GM19025 (cell line): ENCODE measurements around the gene THTPA.

ENCODE experiments used
- ATAC-seq: cut with Tn5 transposase; IDR thresholded peaks from one replicate; pipeline ENCODE4 v1.9.1; 2021; ENCODE audit warnings: mild to moderate bottlenecking, low read depth, moderate library complexity; ENCODE audit not compliant: unreplicated experiment

Gene THTPA, protein sequence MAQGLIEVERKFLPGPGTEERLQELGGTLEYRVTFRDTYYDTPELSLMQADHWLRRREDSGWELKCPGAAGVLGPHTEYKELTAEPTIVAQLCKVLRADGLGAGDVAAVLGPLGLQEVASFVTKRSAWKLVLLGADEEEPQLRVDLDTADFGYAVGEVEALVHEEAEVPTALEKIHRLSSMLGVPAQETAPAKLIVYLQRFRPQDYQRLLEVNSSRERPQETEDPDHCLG

DNA sequence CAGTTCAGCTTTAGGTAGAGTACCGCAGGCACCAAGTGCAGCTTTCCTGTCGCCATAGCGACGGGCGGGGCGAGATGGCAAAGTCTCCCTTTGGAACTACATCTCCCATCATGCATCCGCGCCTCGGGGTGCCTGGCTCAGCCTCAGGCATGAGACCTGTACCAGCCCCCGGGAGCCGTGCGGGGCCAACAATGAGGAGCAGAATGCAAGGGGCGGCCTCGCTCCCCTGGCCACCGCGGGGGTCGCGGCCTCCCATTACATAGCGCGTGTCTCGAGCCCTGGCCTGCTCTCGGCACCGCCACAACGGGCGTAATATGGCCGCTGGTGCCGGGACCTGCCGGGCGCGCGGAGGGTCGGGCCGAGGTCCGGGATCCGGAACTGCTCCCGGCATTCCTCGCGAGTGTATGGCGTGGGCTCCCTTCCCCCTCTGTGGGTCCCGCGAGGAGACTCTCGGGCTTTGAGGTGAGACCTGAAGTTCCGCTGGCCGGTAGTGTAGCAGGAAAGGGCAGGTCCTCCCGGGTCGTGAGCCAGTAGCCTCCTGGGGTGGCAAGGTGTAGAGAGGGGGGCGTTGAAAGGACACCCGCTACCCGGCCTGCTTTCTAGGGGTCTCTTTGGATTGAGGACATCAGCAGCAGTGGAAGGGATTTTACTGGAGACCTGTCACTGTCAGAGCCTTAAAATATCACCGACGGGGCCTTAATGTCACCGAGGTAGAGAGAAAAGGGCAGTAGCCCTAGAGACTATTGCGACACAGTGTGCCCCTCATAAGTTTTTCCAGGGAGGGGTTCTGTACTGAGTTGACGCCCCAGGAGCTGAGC, at the start of gene THTPA:
THTPA (plus strand) TSS at position 390 of the 818 bp plus-strand sequence. CDS start 487 bp downstream, outside the sequence.
- ATAC-seq, result peak; percentile 90

DNA sequence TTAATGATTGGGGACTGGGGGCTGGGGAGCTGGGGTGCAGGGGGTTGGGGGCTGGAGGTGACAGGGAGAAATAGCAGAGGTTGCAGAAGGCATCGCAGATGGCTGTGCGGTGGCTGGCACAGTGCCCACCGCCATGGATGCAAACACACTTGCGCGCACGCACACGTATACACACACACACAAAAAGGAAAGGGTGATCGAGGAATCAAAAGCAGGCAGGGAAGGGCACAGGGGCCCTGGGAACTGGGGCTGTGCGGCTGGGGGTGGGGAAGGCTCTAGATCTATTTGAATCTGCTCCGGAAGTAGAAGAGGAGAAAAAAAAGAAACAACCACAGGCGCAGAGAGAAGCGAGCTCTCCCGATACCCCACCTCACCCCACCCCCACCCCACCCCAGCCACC, 43.9 kb upstream of the THTPA start:
- no peak for ATAC-seq

DNA sequence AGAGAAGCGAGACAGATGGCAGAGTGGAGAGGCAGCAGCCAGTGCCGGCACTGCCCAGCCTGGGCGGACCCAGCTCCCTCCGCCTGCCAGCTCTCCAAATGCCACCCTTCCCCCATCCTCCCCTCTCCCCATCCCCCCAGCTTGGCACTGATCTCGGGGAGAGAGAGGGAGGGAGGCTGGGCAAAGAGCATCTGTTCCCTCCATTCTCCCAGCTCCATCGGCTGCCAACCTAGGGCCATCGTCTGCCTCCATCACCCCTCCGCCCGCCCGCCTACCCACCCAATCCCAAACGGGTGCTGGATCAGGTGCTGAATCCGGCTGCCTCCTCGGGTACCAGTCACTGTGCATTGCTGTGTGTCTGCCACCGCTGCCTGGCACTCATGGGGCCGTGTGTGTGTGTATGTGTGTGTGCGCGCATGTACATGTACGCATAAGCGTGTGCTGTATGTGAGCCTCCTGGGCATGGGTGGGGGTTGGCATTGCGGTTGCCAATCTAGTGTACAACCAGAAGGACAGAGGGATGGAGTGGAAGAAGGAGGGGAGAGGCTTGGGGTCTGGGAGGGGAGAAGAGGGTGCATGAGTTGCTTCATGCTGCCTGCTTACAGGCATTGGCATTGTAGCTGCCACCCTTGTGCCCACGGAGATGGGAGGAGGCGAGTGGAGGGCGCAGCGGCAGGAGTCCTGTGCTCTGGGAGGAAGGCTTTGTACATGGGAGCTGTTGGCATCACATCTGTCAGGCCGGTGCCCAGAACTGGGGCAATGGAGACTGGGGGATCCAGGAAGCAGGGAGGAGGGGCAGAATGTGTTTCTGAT, 42.9 kb upstream of the THTPA start:
- ATAC-seq, result no peak

DNA sequence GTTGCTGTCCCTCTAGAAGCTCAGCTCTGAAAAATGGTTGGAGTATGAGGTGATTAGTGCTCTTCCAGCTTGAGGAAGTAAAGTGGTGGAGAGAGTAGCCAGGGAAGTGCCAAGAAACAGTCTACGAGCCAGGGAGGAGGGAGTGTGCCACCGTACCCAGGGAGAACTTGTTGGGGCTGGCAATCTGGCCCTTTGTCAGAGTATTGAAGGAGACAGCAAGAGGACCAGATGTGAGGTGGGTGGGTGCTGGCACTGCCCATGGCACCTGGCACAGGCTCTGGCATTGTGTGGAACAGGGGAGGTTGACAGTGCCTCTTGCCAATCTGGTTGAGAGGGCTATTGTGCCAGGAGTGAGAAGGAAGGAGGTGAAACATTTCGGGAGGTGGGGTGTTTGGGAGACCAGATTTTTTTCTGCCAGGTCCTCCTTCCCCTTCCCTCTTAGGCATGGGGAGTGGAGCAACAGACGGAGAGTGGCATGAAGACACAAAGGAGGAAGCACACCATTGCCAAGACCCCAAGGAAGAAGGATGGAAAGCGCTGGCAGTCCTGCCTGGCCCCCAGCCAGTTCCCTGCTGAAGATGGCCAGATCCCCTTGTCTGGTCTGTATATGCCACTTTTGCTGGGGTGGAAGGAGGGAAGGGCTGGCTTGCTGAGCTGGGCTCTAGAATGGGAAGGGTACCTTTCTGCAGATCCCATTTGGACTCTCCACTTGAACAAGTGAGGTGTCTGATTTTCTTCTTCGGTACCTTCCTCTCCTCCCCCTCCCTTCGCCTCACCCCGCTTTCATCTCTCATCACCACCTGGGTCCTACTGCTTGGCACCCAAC, 42.0 kb upstream of the THTPA start:
- ATAC-seq, result no peak

DNA sequence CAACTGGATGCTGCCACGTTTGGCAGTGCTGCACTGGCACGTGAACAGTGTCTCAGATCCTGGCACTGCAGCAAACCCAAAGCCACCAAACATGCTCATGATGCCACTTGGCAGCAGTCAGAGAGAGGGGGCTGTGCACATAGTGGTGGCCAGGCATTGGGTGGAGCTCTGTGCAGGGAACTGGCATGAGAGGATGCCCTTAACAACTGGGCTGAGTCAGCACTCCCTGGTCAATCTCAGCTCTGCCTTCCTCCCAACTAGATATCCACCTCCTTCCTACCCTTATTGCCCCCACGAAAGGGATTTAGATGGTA, 41.5 kb upstream of the THTPA start:
- no peak for ATAC-seq

DNA sequence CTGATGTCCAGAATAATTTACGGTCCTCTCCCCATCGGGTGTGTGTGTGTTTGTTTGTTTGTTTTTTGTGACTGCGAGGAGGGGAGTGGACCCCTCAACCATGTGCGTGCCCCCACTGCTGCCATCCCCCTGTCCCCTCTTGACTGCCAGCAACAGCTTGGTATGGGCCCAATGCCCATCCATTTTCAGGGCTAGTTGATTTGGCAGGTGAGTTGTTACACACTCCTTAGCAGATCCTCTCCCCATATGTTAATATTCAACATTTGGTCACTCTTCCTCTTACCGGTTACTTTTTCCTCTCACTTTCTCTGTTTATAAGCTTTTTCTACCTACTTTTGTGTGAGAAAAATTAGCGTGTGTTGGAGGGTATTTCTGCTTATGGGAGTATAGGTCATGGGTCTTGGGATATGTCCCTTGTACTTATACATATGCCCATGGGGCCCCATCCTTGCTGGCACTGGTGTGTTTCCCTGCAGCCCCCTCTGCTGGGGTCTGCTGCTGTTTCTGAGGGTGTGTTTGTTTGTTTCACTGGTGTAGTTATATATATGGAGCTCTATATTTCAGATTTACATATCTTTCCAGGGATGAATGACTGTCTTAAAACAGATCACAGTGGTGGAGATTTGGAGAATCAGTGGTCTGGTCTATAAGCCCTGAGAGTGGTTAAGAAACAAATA, 38.3 kb upstream of the THTPA start:
- ATAC-seq, result no peak

DNA sequence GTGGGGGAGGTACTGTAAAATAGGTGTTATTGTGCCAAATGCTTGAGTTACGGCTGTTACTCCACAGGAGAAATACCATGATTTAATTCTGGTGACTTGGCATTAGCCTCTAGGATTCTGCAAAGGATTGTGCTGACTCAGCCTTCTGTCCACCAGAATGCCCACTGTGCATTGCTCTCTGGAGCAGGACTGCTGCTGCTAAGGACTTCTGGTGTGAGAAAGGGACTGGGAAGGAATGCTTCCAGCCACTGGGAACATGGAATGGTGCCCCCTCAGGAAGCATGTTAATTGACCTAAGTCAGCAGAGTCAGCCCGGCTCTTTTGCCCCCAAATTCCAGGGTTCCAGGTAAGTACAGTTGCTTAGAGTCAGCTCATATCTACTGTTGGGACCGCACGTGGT, 37.4 kb upstream of the THTPA start:
- no peak for ATAC-seq

DNA sequence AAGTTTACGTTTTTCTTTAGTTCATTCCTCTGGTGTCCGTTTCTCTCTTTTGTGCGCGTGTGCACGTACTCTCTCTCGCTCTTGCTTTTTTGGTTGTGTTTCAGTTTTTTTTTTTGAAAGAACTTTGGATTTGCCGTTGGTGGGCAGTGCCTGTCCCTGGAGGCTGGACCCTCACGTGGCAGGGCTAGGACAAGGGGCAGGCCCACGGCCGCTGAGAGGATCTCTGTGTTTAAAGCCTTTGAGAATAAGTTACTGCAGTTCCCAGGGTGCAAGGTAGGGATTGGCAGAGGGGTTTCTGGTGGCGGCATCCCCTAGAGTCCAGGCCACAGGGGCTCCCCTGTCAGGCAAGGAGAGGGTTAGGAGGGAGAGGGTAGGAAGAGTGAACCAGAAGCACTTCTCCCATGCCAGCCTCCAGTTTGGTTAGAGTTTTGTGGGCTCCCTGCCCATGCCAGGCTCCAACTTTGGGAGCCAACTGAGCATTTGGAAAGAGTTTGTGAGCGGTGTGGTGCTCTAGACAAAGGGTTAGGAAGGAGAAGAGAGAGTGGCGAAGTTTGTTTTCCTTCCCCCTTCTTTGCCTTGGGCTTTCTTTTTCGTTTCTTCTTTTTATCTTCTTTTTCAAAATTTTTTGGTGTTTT, 35.1 kb upstream of the THTPA start:
- no peak for ATAC-seq

DNA sequence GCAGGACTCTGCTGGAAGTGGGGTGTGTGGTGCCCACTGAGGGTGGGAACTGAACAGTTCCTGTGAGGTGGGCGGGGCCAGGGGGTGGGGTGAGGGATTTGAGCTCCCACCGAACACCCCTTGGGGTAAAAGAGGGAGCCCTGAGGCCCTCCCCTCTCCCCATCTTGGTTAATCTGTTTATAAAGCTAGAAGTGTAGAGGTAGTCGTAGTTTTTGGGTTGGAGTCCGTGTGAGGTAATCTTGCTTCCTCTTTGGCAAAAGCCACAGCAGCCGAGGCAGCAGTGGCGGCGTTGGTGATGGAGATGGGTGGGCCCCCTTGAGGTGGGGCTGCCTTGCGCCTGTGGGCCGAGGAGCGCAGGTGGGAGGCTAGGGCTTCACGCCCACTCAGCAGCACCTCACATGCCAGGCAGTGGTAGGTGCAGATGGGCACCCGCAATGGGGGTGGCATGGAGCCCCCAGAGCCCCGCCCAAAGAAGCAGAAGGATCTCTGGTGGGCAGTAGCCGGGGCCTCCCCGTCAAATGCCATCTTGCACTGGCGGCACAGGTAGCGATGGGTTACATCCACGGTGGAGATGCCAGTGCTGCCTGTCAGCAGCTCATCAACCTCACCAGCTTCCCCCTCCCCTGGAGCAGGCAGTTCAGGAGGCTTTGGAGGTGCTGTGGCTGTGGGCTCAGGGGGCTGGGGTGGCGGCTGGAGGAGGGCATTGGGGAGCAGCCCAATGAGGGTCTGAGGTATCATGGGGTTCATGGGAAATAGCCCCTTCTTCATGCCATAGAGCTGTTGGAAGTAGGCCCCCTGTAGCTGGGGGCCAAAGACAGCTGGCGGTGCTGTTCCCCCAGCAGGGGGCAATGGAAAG, 34.1 kb upstream of the THTPA start:
- no peak for ATAC-seq

DNA sequence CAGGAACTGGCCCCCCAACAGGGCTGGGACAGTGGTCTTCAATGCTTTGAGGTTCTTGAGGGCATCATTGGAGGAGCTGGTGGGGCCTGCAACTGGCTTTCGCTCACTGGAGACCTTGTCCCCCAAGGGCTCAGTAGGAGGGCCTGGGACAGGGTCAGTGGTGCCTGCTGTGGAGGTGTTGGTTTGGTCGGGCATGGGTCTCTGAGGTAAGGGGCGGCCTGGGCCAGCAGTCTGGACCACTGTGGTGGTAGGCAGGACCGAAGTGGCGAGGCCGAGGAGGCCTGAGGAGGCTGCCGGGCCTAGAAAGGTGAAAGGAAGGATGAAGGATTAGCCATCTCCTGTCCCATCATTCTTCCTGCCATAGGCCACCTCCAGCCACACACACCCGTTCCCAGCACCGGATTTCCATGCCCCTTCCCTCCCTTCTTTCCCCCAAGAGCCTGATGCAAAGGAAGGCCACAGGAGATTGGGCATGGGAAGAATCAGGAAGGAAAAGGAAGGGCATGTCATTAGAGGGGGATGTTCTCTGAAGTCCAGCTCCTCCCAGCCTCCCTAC, 33.4 kb upstream of the THTPA start:
- no peak for ATAC-seq

DNA sequence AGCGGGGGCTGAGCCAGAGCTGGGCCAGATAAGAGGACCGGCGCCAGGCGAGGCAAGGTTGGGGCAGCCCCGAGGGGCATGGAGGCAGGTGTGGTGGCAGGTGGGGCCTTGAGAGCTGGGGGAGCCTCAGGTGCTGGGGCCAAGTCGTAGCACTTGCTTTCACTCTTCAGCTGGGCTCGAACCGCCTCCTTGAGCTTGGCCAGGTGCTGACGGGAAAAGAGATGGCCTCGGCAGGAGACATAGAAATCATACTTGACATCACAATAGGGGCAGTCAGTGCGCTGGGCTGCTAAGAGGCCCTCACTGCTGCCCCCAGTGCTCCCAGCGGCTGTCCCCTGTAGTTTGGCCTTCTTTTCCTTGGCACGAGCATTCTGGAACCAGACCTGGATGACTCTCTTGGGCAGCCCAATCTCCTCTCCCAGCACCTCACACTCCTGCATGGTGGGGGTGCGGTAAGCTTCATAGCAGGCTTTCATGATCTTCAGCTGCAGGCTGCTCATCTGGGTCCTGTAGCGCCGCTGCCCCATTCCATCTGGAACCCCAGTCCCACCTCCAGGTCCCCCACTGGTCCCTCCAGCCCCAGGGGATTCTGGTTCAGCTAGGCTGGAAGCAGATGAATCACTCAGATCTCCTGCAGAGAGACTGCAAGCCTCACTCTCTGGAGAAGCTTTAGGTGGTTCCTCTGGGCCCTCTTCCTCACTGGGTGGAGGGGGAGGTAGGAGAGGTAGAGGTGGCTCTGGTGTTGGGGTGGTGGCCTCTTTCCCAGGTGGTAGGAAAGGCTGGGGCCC, 32.6 kb upstream of the THTPA start:
- ATAC-seq, result no peak

DNA sequence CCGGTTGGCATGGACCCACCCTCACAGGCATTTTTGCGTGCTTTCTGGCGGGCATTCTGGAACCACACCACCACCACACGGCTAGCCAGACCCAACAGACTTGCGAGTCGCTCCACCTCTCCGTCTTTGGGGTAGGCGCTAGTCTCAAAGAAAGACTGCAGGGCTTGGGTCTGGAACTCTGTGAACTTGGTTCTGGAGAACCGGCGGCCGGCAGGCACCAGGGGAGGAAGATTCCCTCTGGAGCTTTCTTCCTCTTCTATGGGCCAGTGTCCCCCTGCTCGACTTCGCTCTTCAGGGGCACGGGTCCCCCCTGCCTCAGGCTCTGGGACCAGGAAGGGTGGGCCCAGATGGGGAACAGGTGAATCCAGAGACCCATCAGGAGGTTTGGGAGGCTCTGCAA, 31.1 kb upstream of the THTPA start:
- no peak for ATAC-seq

DNA sequence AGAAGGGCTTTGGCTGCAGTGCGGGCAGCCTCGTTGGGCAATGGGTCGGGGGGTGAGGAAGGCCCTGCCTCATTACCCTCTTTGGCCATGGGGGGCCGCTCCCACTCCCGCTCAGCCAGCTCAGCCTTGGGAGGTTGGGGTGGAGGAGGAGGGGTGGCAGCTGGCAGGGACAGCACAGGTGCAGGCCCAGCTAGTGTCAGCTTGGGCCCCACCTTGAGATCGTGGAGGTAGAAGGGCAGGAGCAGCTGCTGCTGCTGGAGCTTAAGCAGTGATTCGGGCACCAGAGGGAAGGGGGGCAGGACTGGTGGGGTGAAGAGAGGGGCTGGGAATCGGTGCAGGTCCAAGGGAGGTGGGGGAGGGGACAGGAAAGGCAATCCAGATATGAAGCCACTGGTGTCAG, 30.5 kb upstream of the THTPA start:
- no peak for ATAC-seq

DNA sequence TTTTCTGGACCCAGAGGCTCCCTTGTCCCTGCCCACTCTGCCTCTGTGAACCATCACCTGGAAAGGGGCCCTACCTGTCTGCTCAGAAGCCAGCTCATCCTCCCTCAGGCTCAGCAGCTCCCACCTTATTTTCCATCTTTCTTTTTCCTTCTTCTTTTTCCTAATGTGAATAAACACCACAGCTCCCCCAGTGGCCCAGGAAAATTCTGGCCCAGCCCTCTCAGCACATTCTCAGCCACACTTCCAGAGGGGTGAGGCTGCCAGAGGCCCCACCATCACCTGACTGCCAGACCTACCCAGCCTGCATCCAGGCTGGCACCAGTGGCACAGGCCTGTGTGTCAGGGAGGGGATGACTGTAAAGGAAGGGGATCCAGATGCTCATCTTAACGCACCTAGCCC, 27.5 kb upstream of the THTPA start:
- no peak for ATAC-seq

DNA sequence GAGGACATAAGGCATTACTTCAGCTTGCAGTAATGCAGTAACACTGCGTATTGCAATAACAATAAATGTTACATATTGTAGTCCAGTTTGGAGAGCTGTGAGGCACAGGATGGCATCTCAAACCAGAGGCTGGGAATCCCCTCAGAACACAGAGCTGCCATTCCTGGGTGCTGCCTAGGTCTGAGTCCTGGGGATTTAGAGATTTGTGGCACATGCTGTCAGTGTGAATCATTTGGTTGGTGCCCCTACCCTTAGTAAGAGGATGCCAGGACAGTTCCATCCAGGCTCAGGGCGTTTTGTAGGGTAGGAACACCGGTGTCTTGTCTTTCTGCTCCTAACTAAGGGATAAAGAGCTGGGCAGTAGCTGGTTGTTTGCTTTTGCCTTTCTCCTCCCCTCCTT, 27.1 kb upstream of the THTPA start:
- ATAC-seq, result no peak

DNA sequence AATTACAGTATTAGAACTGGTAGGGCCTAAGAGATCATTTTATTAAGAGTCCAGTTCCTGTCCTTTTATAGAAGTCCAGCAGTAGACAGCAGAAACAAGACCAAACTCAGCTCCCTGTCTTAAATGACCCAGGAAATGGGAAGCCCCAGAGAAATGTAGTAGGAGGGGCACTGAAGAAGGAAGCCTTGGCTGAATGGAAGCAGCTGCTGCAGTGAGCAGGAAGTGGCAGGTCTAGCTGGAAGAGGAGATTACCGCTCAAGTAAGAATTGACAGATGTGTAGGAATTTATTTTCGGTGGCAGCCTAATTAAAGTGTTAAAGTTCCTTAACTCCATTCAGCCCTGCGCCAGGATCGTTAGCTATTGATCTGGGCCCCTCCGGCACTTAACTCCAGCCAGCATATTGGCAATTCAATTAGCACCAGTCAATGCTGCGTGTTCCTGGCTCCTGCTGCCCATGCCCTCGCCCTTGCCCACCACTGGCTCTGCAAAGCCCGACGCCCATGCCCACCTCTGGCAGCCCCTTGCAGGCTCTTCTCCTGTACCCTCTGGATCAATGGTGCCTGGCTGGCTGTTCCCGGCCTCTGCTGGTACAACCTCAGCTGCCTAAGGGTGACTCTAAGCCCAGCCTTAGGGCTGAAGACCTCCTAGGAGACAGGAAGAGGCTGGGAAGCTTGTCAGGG, 25.6 kb upstream of the THTPA start:
- no peak for ATAC-seq

DNA sequence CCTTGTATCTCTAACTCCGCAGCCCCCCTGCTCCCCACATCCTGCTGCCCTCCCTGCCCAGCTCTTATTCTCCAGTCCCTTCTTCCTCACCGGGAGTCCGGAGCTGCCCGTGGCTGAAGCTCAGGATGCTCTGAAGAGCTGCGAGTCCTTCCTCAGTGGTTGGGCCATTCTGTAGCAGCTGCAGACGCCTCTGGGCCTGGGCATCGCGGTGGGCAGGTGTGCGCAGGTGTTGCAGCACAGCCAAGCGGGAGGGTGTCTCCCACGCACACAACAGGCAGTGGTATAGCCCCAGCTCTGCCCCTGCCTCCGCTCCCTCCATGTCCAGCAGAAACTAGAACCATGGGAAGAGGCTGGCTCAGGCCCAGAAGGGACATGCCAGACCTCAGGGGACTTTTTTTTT, 24.7 kb upstream of the THTPA start:
- ATAC-seq, result no peak
